Measurements from ENCODE around the gene FBLIM1.

FBLIM1 gene

GRCh38 chr1:15830258-15830657 lies 71.7 kb downstream of the FBLIM1 start:
- Histone ChIP-seq H4K8ac (ENCODE audit: low read length) (no peak overlapping the region), H3K79me1 (replicated peaks; ENCODE audit: low read length, poor library complexity, severe bottlenecking) (peaks cover 7% of the 10 kb centered on the region), H3K9ac (ENCODE audit: low read length) (no peak overlapping the region), H2BK15ac (ENCODE audit: low read depth, poor library complexity, severe bottlenecking) (no peak overlapping the region), H3K36me3 (ENCODE audit: control insufficient read depth in 1 of 2, insufficient read depth in 2 of 2, low read depth in 1 of 2, low read length in 2 of 2) (no peaks in the 10 kb centered on the region), H2AK5ac (ENCODE audit: low read length, severe bottlenecking) (no peak overlapping the region), H2BK12ac (ENCODE audit: low read length in 2 of 2) (no peak overlapping the region), H3K4me3 (ENCODE audit: insufficient read depth in 1 of 2, low read depth in 1 of 2, low read length in 2 of 2) (no peak overlapping the region), H3K4me2 (ENCODE audit: low read length, poor library complexity, severe bottlenecking) (no peak overlapping the region), H3K27me3 (ENCODE audit: control insufficient read depth in 1 of 2, insufficient read depth in 1 of 2, low read length in 2 of 2) (no peaks in the 10 kb centered on the region), H3K18ac (ENCODE audit: low read depth in 1 of 2, low read length in 2 of 2) (no peak overlapping the region), H2BK5ac (ENCODE audit: low read depth, low read length, poor library complexity, severe bottlenecking) (no peak overlapping the region), H3K23ac (ENCODE audit: low read length in 2 of 2) (no peak overlapping the region), H3K4me1 (ENCODE audit: control insufficient read depth, insufficient read depth, low read depth, low read length) (peaks cover 4% of the 10 kb centered on the region), H2BK120ac (ENCODE audit: low read depth, low read length) (no peak overlapping the region), H3K14ac (ENCODE audit: low read length in 2 of 2) (no peak overlapping the region), H4K91ac (ENCODE audit: low read length) (no peak overlapping the region), H2AFZ (ENCODE audit: low read depth, low read length) (no peak overlapping the region), H3K27ac (ENCODE audit: low read length, poor library complexity, severe bottlenecking) (no peak overlapping the region), H3K4ac (ENCODE audit: low read depth in 1 of 2, low read length in 2 of 2) (no peak overlapping the region), H3K9me3 (ENCODE audit: control insufficient read depth, low read length) (no peaks in the 10 kb centered on the region)
- WGBS: 86% methylated on average over 1 of the region's 1 CpG
- DNase-seq: no peak

- Histone ChIP-seq H3K79me1 (replicated peaks; ENCODE audit: low read length, poor library complexity, severe bottlenecking) (peaks cover 11% of the 10 kb centered on the region), H3K9me3 (ENCODE audit: control insufficient read depth, low read length) (no peaks in the 10 kb centered on the region), H3K27me3 (ENCODE audit: control insufficient read depth in 1 of 2, insufficient read depth in 1 of 2, low read length in 2 of 2) (no peaks in the 10 kb centered on the region), H3K14ac (ENCODE audit: low read length in 2 of 2) (no peak overlapping the region), H2BK15ac (ENCODE audit: low read depth, poor library complexity, severe bottlenecking) (no peak overlapping the region), H3K27ac (ENCODE audit: low read length, poor library complexity, severe bottlenecking) (no peak overlapping the region), H4K8ac (ENCODE audit: low read length) (no peak overlapping the region), H3K4me1 (ENCODE audit: control insufficient read depth, insufficient read depth, low read depth, low read length) (peaks cover 11% of the 10 kb centered on the region), H3K36me3 (ENCODE audit: control insufficient read depth in 1 of 2, insufficient read depth in 2 of 2, low read depth in 1 of 2, low read length in 2 of 2) (no peaks in the 10 kb centered on the region), H3K4me3 (ENCODE audit: insufficient read depth in 1 of 2, low read depth in 1 of 2, low read length in 2 of 2) (peak overlapping the region in 1 of 2 experiments; percentile 97), H3K9ac (ENCODE audit: low read length) (peak overlapping the region; percentile 97), H2BK120ac (ENCODE audit: low read depth, low read length) (no peak overlapping the region), H3K4me2 (ENCODE audit: low read length, poor library complexity, severe bottlenecking) (no peak overlapping the region), H3K23ac (ENCODE audit: low read length in 2 of 2) (peak overlapping the region in 1 of 2 experiments; percentile 85), H2AFZ (ENCODE audit: low read depth, low read length) (no peak overlapping the region), H4K91ac (ENCODE audit: low read length) (no peak overlapping the region), H2BK5ac (ENCODE audit: low read depth, low read length, poor library complexity, severe bottlenecking) (no peak overlapping the region), H2AK5ac (ENCODE audit: low read length, severe bottlenecking) (peak overlapping the region; percentile 20), H3K18ac (ENCODE audit: low read depth in 1 of 2, low read length in 2 of 2) (no peak overlapping the region), H3K4ac (ENCODE audit: low read depth in 1 of 2, low read length in 2 of 2) (peak overlapping the region in 1 of 2 experiments; percentile 55), H2BK12ac (ENCODE audit: low read length in 2 of 2) (no peak overlapping the region)
- DNase-seq: peak; percentile 28
- WGBS: 88% methylated on average over 23 of the region's 24 CpGs
These were observed 74.6 kb downstream of the FBLIM1 start for GRCh38 chr1:15833069-15833679.

- Histone ChIP-seq H2BK12ac (ENCODE audit: low read length in 2 of 2) (no peak overlapping the region), H3K27me3 (ENCODE audit: control insufficient read depth in 1 of 2, insufficient read depth in 1 of 2, low read length in 2 of 2) (no peaks in the 10 kb centered on the region), H3K4me1 (ENCODE audit: control insufficient read depth, insufficient read depth, low read depth, low read length) (peaks cover 11% of the 10 kb centered on the region), H3K23ac (ENCODE audit: low read length in 2 of 2) (no peak overlapping the region), H2BK15ac (ENCODE audit: low read depth, poor library complexity, severe bottlenecking) (no peak overlapping the region), H3K4me3 (ENCODE audit: insufficient read depth in 1 of 2, low read depth in 1 of 2, low read length in 2 of 2) (peak overlapping the region in 1 of 2 experiments; percentile 97), H4K91ac (ENCODE audit: low read length) (no peak overlapping the region), H3K18ac (ENCODE audit: low read depth in 1 of 2, low read length in 2 of 2) (no peak overlapping the region), H2AK5ac (ENCODE audit: low read length, severe bottlenecking) (no peak overlapping the region), H3K79me1 (replicated peaks; ENCODE audit: low read length, poor library complexity, severe bottlenecking) (peaks cover 11% of the 10 kb centered on the region), H4K8ac (ENCODE audit: low read length) (no peak overlapping the region), H3K4me2 (ENCODE audit: low read length, poor library complexity, severe bottlenecking) (peak overlapping the region; percentile 97), H3K4ac (ENCODE audit: low read depth in 1 of 2, low read length in 2 of 2) (no peak overlapping the region), H2BK120ac (ENCODE audit: low read depth, low read length) (no peak overlapping the region), H2AFZ (ENCODE audit: low read depth, low read length) (no peak overlapping the region), H3K9me3 (ENCODE audit: control insufficient read depth, low read length) (no peaks in the 10 kb centered on the region), H3K9ac (ENCODE audit: low read length) (peak overlapping the region; percentile 97), H3K14ac (ENCODE audit: low read length in 2 of 2) (no peak overlapping the region), H2BK5ac (ENCODE audit: low read depth, low read length, poor library complexity, severe bottlenecking) (no peak overlapping the region), H3K27ac (ENCODE audit: low read length, poor library complexity, severe bottlenecking) (peak overlapping the region; percentile 100), H3K36me3 (ENCODE audit: control insufficient read depth in 1 of 2, insufficient read depth in 2 of 2, low read depth in 1 of 2, low read length in 2 of 2) (no peaks in the 10 kb centered on the region)
- no peak for DNase-seq
- 15% methylated on average over 8 of the region's 10 CpGs for WGBS
These were observed 75.3 kb downstream of the FBLIM1 start for GRCh38 chr1:15833842-15834405.

- peak overlapping the region; percentile 74 to 96 for H3K14ac ChIP-seq (ENCODE audit: low read length in 2 of 2)
These were observed 76.0 kb downstream of the FBLIM1 start for GRCh38 chr1:15834406-15835204.

More at GRCh38 chr1:15834406-15835204, 76.0 kb downstream of the FBLIM1 start:
- Histone ChIP-seq H4K91ac (ENCODE audit: low read length) (peak overlapping the region; percentile 97), H2BK5ac (ENCODE audit: low read depth, low read length, poor library complexity, severe bottlenecking) (peak overlapping the region; percentile 99), H3K27ac (ENCODE audit: low read length, poor library complexity, severe bottlenecking) (peak overlapping the region; percentile 100), H3K4ac (ENCODE audit: low read depth in 1 of 2, low read length in 2 of 2) (peak overlapping the region; percentile 99 to 100), H3K4me1 (ENCODE audit: control insufficient read depth, insufficient read depth, low read depth, low read length) (peaks cover 11% of the 10 kb centered on the region), H4K8ac (ENCODE audit: low read length) (peak overlapping the region; percentile 97), H2BK120ac (ENCODE audit: low read depth, low read length) (peak overlapping the region; percentile 97), H3K23ac (ENCODE audit: low read length in 2 of 2) (peak overlapping the region in 1 of 2 experiments; percentile 98), H3K9ac (ENCODE audit: low read length) (peak overlapping the region; percentile 97), H3K4me3 (ENCODE audit: insufficient read depth in 1 of 2, low read depth in 1 of 2, low read length in 2 of 2) (peak overlapping the region; percentile 71 to 97), H3K18ac (ENCODE audit: low read depth in 1 of 2, low read length in 2 of 2) (peak overlapping the region; percentile 96 to 100), H3K79me1 (replicated peaks; ENCODE audit: low read length, poor library complexity, severe bottlenecking) (peaks cover 11% of the 10 kb centered on the region), H3K4me2 (ENCODE audit: low read length, poor library complexity, severe bottlenecking) (peak overlapping the region; percentile 97), H2BK12ac (ENCODE audit: low read length in 2 of 2) (peak overlapping the region; percentile 10 to 84), H2BK15ac (ENCODE audit: low read depth, poor library complexity, severe bottlenecking) (peak overlapping the region; percentile 99), H3K27me3 (ENCODE audit: control insufficient read depth in 1 of 2, insufficient read depth in 1 of 2, low read length in 2 of 2) (no peaks in the 10 kb centered on the region), H2AFZ (ENCODE audit: low read depth, low read length) (peak overlapping the region; percentile 64), H3K36me3 (ENCODE audit: control insufficient read depth in 1 of 2, insufficient read depth in 2 of 2, low read depth in 1 of 2, low read length in 2 of 2) (no peaks in the 10 kb centered on the region), H2AK5ac (ENCODE audit: low read length, severe bottlenecking) (peak overlapping the region; percentile 90), H3K9me3 (ENCODE audit: control insufficient read depth, low read length) (no peaks in the 10 kb centered on the region)
- peak; percentile 94 for DNase-seq
- under 1% methylated on average over 70 of the region's 77 CpGs for WGBS
